Activated T-cell treated with anti-CD3 and anti-CD28 coated beads, Interleukin-2, amount 50 U/mL, for 72 hours (primary cell): ENCODE measurements around the gene PDLIM4. TPM values are rescaled to one million over a fixed set of nuclear protein-coding genes. Genes with fewer than 3 reads are reported as not detected.

Experiments
- ATAC-seq, 2 donors: fragments of 150-1000 bp; cut with Tn5 transposase; replicated peaks in 1 of 2; 2 replicates each; pipeline ENCODE4 v1.10.0; 2021; ENCODE audit warnings: moderate library complexity in 2 of 2, mild to moderate bottlenecking in 1 of 2
- DNase-seq, 2 donors: peaks; one replicate each; pipeline ENCODE4 v3.0.0; 2021 to 2022; ENCODE audit warnings: mixed read lengths in 1 of 2
- H3K27ac Mint-ChIP-seq: one replicate; pipeline ENCODE4 v1.8.0; 2022; ENCODE audit warnings: mild to moderate bottlenecking, moderate library complexity, mixed read lengths
- H3K27me3 Mint-ChIP-seq: one replicate; pipeline ENCODE4 v1.8.0; 2022; ENCODE audit warnings: low read depth, mixed read lengths
- H3K36me3 Mint-ChIP-seq, 2 donors: one replicate each; pipeline ENCODE4 v1.8.0; 2022; ENCODE audit warnings: mixed read lengths in 2 of 2, mild to moderate bottlenecking in 1 of 2; ENCODE audit not compliant: insufficient read depth in 2 of 2
- H3K4me1 Mint-ChIP-seq: one replicate; pipeline ENCODE4 v1.8.0; 2022; ENCODE audit warnings: low read depth, mixed read lengths
- H3K4me3 Mint-ChIP-seq, 2 donors: one replicate each; pipeline ENCODE4 v1.8.0; 2022; ENCODE audit warnings: mild to moderate bottlenecking in 2 of 2, mixed read lengths in 2 of 2, moderate library complexity in 2 of 2
- H3K9me3 Mint-ChIP-seq, 2 donors: one replicate each; pipeline ENCODE4 v1.8.0; 2022; ENCODE audit warnings: mixed read lengths in 2 of 2
- total RNA-seq, 2 donors: library from RNA; stranded (reverse); gene quantifications; one replicate each; pipeline ENCODE4 v1.2.3, GENCODE V29; 2022

The PDLIM4 gene
- total RNA-seq, 2 donors from 2014 or later, result 0.79 to 1.2 TPM

DNA sequence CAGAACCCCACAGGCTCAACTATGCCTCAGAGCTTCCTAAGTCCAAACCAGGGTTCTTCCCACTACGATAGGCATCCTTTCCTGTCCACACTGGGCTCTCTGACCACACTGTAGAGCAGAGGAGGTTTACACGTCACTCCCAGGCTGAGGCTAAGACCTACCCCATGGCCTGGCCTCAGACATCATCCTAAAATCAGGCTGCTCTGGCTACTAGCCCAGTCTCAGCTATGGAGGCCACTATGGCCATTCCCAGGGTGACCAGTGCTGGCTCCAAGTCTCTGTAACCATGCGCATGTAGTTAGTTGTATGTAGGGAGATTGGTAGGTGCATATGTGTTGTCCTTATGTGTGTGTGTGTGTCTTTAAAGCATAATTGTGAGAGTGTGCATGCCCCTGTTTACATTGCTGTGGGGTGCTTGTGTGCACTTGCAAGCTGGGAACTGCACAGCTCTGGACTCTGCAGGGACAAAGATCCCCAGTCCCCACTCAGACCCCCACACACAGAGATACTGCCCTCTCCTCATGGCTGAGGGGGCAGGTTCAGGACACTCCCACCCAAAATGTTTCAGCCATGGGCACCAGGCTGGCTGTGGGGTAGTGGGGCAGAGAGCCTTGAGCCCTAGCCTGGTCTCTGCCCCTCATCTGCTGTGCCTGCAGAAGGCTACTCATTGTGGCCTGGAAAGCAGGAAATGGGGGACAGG lies 12.3 kb downstream of the PDLIM4 start:
- no peak for ATAC-seq
- DNase-seq, result no peak
- Mint-ChIP-seq H3K36me3 (no peaks in the 10 kb centered on the region), H3K27ac (no peak overlapping the region), H3K4me3 (no peak overlapping the region), H3K4me1 (peaks cover 30% of the 10 kb centered on the region), H3K27me3 (peaks cover 17% of the 10 kb centered on the region), H3K9me3 (no peaks in the 10 kb centered on the region)

DNA sequence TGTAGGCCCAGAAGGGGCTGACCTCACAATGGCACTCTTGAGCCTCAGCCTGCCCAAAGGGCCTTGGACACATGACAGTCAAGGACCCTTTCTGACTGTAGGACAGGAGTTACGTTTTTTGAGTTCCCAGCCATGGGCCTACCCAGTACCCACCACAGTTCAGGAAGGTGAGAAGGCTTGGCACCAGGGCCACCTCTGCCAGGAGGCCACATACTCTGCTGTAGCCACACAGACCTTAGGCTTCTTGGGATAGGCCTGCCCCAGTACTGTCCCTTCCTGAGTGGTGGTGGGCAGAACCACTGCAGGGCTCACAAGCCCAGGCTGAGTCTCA lies 12.8 kb downstream of the PDLIM4 start:
- DNase-seq, result no peak
- H3K9me3 Mint-ChIP-seq, result no peaks in the 10 kb centered on the region
- ATAC-seq, result no peak
- no peaks in the 10 kb centered on the region for H3K36me3 Mint-ChIP-seq
- peaks cover 17% of the 10 kb centered on the region for H3K27me3 Mint-ChIP-seq
- H3K4me1 Mint-ChIP-seq, result peaks cover 26% of the 10 kb centered on the region
- no peak overlapping the region for H3K27ac Mint-ChIP-seq
- H3K4me3 Mint-ChIP-seq, result no peak overlapping the region

DNA sequence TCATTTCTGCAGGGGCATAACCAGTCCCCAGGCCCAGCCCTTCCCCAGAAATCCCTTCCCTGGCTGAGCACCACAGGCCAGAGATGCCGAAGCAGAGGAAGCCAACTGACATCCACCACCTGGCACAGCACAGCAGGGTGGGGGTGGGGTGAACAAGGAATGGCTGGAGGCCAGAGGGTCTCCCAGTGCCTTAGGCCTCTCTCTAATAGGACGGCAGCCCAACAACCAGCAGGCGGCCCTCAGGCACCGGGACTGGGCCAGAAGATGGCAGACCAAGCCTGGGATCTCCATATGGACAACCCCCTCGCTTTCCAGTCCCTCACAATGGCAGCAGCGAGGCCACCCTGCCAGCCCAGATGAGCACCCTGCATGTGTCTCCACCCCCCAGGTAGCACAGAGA lies 13.2 kb downstream of the PDLIM4 start:
- DNase-seq (no peak), ATAC-seq (no peak)
- no peaks in the 10 kb centered on the region for H3K9me3 Mint-ChIP-seq
- no peaks in the 10 kb centered on the region for H3K36me3 Mint-ChIP-seq
- peaks cover 26% of the 10 kb centered on the region for H3K4me1 Mint-ChIP-seq
- H3K4me3 Mint-ChIP-seq, result no peak overlapping the region
- peaks cover 17% of the 10 kb centered on the region for H3K27me3 Mint-ChIP-seq
- H3K27ac Mint-ChIP-seq, result no peak overlapping the region

DNA sequence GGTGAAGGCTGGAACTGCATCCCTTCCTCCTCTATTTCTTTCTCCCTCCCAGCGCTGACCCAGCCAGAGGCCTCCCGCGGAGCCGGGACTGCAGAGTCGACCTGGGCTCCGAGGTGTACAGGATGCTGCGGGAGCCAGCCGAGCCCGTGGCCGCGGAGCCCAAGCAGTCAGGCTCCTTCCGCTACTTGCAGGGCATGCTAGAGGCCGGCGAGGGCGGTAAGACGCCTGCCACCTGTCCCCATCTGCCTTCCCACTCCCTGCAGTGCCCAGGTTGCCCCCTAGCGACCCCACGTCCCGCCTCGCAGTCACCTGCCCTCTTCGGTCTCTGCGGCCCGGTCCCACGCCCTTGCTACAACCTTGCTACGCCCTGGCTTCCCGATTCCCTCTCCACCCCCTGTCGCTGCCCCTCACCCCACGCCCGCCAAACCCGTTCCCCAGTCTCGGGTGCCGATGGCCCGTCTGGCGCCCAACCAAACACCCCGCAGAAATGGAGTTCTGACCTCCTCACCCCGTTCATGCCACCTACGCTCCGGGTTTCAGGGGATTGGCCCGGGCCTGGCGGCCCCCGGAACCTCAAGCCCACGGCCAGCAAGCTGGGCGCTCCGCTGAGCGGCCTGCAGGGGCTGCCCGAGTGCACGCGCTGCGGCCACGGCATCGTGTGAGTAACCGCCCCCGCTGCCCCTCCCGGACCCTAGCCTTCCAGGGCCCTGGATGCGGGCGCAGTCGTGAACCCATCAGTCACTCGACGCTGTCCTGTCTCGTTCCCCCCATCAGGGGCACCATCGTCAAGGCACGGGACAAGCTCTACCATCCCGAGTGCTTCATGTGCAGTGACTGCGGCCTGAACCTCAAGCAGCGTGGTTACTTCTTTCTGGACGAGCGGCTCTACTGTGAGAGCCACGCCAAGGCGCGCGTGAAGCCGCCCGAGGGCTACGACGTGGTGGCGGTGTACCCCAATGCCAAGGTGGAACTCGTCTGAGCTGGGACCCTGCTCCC lies 14.1 kb downstream of the PDLIM4 start:
- DNase-seq (peak in 1 of 2 donors; percentile 42), ATAC-seq (peak in 1 of 2 donors; percentile 59)
- Mint-ChIP-seq H3K4me1 (peaks cover 26% of the 10 kb centered on the region), H3K36me3 (no peaks in the 10 kb centered on the region), H3K9me3 (no peaks in the 10 kb centered on the region), H3K27ac (no peak overlapping the region), H3K4me3 (peak overlapping the region in 1 of 2 donors; percentile 53), H3K27me3 (peaks cover 17% of the 10 kb centered on the region)

DNA sequence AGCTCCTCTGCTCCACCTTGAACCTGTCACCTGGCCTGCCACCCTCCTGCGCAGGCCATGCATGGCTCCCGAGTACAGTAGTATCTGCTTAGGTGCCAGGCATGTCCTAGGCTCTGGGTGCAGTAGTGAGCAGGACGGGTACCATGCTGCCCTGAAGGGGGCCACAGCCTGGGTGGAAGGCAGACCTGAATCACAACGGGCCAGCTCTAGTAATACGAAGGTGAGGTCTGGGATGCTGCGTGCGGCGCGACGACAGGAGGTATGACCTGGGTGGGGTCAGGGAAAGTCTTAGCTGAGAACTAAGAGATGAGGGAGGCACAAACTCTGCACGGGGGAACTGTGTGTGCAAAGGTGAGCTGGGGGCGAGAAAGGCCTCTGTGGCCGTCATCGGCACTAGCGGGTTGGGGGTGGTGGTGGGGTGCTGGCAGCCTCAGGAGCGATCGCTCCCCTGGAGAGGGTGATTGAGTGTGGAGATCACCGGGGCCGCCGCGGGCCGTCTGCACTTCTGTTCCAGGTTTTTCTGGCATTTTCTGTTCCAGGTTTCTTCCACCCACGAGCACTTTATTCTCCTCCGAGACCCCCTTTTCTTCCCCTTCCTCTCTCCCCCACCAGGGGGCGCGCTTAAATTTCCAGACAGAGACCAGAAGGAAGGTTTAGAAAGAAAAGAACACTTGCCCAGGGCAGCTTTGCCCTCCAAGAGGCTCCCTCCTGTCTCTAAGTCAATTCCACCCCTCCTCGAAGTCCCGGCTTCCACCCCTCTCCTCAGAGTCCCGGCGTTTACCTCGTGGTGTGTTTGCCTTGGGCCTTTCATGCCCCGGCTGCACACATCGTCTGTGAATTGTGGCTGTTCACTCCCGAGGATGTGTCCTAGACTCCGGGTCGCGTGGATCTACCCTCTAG lies 15.1 kb downstream of the PDLIM4 start:
- no peak overlapping the region for H3K27ac Mint-ChIP-seq
- DNase-seq (peak; percentile 65 to 82), ATAC-seq (peak; percentile 40 to 43)
- H3K4me1 Mint-ChIP-seq, result peaks cover 22% of the 10 kb centered on the region
- peak overlapping the region in 1 of 2 donors; percentile 11 for H3K4me3 Mint-ChIP-seq
- peaks cover 17% of the 10 kb centered on the region for H3K27me3 Mint-ChIP-seq
- H3K36me3 Mint-ChIP-seq, result no peaks in the 10 kb centered on the region
- no peaks in the 10 kb centered on the region for H3K9me3 Mint-ChIP-seq

DNA sequence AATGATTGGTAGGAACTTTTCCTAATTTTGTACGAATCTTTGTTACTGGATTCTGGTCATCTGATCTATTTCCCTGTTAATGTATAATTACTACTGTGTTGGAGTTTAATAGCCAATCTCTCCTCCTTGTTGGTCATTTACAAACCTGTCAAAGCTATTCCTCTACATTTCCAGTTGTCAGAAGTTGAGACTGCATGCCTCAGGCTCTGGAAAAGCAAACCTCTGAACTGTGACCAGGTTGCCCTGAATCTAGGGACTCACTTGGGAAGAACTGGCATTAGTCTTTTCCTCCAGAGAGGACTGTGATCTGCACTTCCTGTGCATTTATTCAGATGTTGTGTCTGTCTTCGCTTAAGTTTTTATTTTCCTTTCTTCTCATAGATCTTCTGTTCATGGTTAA lies 16.1 kb downstream of the PDLIM4 start:
- peaks cover 17% of the 10 kb centered on the region for H3K27me3 Mint-ChIP-seq
- no peak overlapping the region for H3K27ac Mint-ChIP-seq
- no peak for ATAC-seq
- no peaks in the 10 kb centered on the region for H3K36me3 Mint-ChIP-seq
- no peak for DNase-seq
- H3K4me1 Mint-ChIP-seq, result peaks cover 12% of the 10 kb centered on the region
- H3K4me3 Mint-ChIP-seq, result no peak overlapping the region
- H3K9me3 Mint-ChIP-seq, result no peaks in the 10 kb centered on the region

DNA sequence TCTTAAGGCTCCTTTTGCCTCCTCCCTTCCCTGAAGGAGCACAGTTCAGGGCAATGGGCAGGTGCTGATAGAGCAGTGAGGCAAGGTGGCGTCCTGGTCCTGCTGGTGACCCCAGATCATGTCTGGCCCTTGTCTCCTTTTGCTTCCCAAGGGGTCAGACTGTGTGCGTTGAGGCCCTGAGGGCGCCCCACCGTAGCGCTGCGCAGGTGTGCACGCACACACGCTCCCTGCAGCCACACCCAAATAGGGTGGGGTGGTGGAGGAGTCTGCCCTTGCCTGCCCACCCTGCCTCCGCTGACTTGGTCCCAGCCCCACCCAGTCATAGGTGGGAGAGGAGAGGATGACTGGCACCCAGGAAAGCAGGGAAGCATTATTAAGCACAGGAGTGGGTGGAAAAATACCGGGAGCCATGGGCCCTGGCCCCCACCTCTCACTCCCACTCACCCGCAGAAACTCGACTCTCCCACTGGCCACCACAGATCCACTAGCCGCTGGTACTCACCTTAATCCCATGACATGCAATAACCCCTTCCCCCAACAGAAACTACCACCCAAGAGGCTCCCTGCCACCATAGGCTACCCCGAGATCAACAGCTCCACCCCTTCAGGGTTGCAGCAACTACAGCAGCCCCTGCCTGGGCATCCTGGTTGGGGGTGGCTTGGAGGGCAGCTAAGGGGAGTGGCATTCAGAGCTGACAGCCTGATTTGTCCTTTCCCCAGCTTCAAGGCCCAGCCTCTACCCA lies 16.7 kb downstream of the PDLIM4 start:
- no peak overlapping the region for H3K27ac Mint-ChIP-seq

DNA sequence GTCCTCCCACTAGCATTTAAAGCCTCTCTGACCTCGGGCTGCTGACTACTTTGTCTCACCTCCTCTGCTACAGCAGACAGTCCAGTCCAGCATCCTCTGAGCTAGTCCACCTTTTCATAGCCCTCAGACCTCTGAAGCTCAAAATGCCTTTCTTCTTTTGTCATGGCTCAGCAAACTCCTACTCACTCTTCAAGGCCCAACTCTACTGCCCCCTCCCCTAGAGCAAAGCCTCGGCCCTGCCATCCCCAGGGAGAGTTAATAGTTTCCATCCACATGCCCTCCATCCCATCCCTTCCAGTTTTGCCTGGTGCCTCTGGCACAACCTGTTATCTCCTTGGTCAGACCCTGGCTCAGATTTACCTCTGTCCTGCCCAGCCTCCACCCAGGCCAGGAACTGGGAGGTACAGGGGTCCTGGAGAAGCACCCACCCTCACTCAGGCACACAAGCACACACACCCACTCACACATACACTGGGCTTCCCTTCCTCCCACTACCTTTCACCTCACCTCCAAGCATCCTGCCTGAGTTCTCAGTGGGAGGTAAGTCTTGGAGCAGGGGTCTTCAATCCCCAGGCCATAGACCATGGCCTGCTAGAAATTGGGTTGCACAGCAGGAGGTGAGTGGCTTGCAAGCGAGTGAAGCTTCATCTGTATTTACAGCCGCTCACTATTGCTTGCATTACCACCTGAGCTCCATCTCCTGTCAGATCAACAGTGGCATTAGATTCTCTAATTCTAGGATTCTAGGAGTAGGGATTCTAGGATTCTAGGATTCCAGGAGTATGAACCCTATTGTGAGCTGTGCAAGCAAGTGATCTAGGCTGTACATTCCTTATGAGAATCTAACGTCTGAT lies 18.1 kb downstream of the PDLIM4 start:
- Mint-ChIP-seq H3K4me3 (no peak overlapping the region), H3K36me3 (no peaks in the 10 kb centered on the region), H3K27ac (no peak overlapping the region), H3K4me1 (peaks cover 10% of the 10 kb centered on the region), H3K9me3 (no peaks in the 10 kb centered on the region), H3K27me3 (peaks cover 26% of the 10 kb centered on the region)
- DNase-seq (no peak), ATAC-seq (no peak)

More for the DNA sequence above, 16.7 kb downstream of the PDLIM4 start:
- Mint-ChIP-seq H3K27me3 (peaks cover 17% of the 10 kb centered on the region), H3K4me3 (no peak overlapping the region), H3K9me3 (no peaks in the 10 kb centered on the region), H3K4me1 (peaks cover 10% of the 10 kb centered on the region), H3K36me3 (no peaks in the 10 kb centered on the region)
- DNase-seq (no peak), ATAC-seq (no peak)

DNA sequence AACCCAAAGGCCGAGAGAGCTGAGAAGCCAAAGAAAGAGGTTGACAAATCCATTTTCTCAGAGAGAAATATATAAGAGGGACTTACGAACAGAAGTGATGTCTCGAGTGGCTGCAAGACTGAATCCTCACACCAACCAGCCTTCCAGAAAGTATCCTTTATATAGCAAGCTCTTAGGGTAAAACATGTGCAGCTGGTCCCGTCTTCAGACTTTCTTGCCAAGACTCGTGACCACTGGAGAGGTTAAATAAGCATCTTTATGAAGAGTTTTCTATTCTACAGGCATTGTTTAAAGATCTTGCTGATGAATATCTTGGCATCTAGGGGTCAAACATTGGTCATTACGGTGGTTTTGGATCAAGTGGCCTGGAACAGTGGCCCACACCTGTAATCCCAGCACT lies 19.8 kb downstream of the PDLIM4 start:
- DNase-seq (no peak), ATAC-seq (no peak)
- Mint-ChIP-seq H3K36me3 (no peaks in the 10 kb centered on the region), H3K4me3 (no peak overlapping the region), H3K9me3 (no peaks in the 10 kb centered on the region), H3K27ac (no peak overlapping the region), H3K27me3 (peaks cover 26% of the 10 kb centered on the region), H3K4me1 (peaks cover 5% of the 10 kb centered on the region)

DNA sequence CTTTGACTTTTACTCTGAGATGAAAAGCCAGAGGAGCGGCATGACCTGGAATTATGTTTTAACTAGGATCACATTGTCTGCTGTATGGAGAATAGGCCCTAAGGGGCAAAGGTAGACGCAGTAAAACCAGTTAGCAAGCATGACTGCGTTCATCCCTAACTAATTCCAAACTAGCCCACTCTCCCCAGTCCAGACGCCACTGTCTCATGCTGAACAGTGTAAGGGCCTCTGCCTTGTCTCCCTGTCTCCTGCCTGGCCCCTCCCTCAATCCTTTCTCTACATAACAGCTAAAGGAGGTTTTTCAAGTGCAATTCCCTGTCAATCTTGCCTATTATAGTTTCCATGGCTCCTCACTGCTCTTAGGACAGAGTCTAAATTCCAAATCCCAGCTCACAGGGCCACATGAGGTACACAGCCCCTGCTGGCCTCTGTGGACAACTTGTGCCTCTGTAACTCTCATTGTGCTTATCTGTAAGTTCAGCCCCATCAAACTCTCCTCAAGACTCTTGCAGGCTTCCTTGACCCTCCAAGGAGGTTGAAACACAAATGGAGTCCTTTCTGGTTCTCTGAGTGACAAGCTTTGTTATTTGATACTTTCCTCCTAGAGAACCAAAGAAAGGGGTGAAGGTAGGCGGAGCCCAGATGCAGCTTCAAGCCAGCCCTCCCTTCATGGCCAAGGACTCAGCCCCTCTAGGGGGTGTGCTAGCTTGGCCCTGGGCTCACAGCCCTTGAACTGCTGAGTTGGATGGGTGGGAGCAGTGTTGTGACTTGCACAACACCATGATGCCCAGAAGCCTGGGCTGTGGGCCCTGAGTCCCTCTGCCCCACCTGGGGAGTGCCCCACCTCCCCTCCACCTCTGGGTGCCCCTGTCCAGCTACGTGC lies 20.7 kb downstream of the PDLIM4 start:
- no peaks in the 10 kb centered on the region for H3K36me3 Mint-ChIP-seq
- H3K9me3 Mint-ChIP-seq, result no peaks in the 10 kb centered on the region
- no peak for DNase-seq
- no peaks in the 10 kb centered on the region for H3K4me1 Mint-ChIP-seq
- H3K4me3 Mint-ChIP-seq, result no peak overlapping the region
- no peak for ATAC-seq
- peaks cover 19% of the 10 kb centered on the region for H3K27me3 Mint-ChIP-seq
- no peak overlapping the region for H3K27ac Mint-ChIP-seq

DNA sequence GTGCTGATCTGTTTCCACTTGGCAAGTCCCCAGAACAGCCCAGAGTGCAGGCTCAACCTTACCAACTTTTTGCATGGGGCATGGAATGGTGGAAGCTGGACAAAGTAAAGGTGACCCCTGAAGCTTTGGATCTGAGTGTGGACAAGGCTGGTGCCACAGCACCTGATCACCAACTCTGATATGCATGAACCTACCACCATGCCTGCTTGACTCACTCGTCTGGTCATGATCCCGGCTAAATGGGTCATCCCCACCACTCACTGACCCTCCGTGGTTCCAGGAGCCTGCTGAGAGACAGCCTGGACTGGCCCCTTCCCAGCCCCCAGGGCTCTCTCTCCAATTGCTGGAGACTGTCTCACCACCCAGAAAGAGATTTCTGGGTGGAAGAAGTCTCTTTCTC lies 22.3 kb downstream of the PDLIM4 start:
- H3K36me3 Mint-ChIP-seq, result no peaks in the 10 kb centered on the region
- H3K27ac Mint-ChIP-seq, result no peak overlapping the region
- DNase-seq (no peak), ATAC-seq (no peak)
- H3K9me3 Mint-ChIP-seq, result no peaks in the 10 kb centered on the region
- H3K27me3 Mint-ChIP-seq, result peaks cover 9% of the 10 kb centered on the region
- H3K4me1 Mint-ChIP-seq, result no peaks in the 10 kb centered on the region
- H3K4me3 Mint-ChIP-seq, result no peak overlapping the region
